WERI-Rb-1 (cell line): ENCODE results near the gene NCBP2L.

Source experiments
- DNase-seq: peaks from one replicate; pipeline ENCODE4 v3.0.0-alpha.2; 2020
- H3K27ac ChIP-seq: fragments of 250-450 bp; sonication (Bioruptor Pico); 2 replicates; pipeline ENCODE4 v1.5.1; 2020; ENCODE audit warnings: mild to moderate bottlenecking, moderate library complexity
- H3K27me3 ChIP-seq: fragments of 250-450 bp; sonication (Bioruptor Pico); 2 replicates; pipeline ENCODE4 v1.5.1; 2021; ENCODE audit warnings: mild to moderate bottlenecking, low read depth, moderate library complexity; ENCODE audit not compliant: insufficient read depth, severe bottlenecking
- H3K36me3 ChIP-seq: fragments of 250-450 bp; sonication (Bioruptor Pico); 2 replicates; pipeline ENCODE4 v1.5.1; 2020; ENCODE audit warnings: mild to moderate bottlenecking, moderate library complexity
- H3K4me3 ChIP-seq: 2 replicates; pipeline ENCODE4 v1.5.1; 2011; ENCODE audit warnings: low read depth, mild to moderate bottlenecking, control low read depth, low read length
- H3K9me3 ChIP-seq: fragments of 250-450 bp; sonication (Bioruptor Pico); 2 replicates; pipeline ENCODE4 v1.5.1; 2021; ENCODE audit warnings: mild to moderate bottlenecking, moderate library complexity; ENCODE audit not compliant: severe bottlenecking
- CTCF ChIP-seq: IDR thresholded peaks from 2 replicates; pipeline ENCODE4 v1.5.1; 2011; ENCODE audit warnings: low read depth, mild to moderate bottlenecking, control low read depth, inconsistent platforms, low read length

Gene NCBP2L

GRCh38 chrX:107829878-107830277 lies 52.3 kb downstream of the NCBP2L start:
- no peaks in the 10 kb centered on the region for H3K9me3 ChIP-seq
- no peaks in the 10 kb centered on the region for H3K36me3 ChIP-seq
- no peak overlapping the region for H3K4me3 ChIP-seq
- DNase-seq = no peak
- no peak overlapping the region for H3K27ac ChIP-seq
- H3K27me3 ChIP-seq = peaks cover 29% of the 10 kb centered on the region
- no peak for TF ChIP-seq CTCF

GRCh38 chrX:107831071-107831730 lies 53.7 kb downstream of the NCBP2L start:
- H3K27ac ChIP-seq = no peak overlapping the region
- peaks cover 24% of the 10 kb centered on the region for H3K27me3 ChIP-seq
- H3K4me3 ChIP-seq = no peak overlapping the region
- H3K36me3 ChIP-seq = no peaks in the 10 kb centered on the region
- no peak for DNase-seq
- no peak for TF ChIP-seq CTCF
- H3K9me3 ChIP-seq = no peaks in the 10 kb centered on the region

GRCh38 chrX:107834275-107835201 lies 57.0 kb downstream of the NCBP2L start:
- Histone ChIP-seq H3K9me3 (no peaks in the 10 kb centered on the region), H3K4me3 (no peak overlapping the region), H3K27me3 (peaks cover 12% of the 10 kb centered on the region), H3K27ac (no peak overlapping the region), H3K36me3 (no peaks in the 10 kb centered on the region)
- TF ChIP-seq CTCF = no peak
- no peak for DNase-seq

DNA sequence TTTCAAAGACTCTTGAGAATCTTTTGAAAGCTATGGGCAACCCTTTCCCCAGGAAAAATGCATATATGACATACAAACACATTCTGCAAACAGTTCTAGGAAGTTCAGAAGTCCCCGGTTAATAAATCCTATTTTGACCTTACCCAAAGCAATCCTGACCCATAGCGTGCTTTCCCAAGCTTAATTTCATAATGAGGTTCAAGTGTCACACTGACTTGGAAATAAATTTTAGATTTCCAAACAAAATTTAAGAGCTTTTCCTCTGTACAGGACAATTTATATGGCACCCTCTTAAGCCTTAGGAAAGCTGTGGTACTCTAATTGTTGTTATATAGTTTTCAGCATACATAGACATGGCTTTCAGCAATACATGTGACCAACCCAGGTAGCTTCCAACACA lies 59.4 kb downstream of the NCBP2L start:
- Histone ChIP-seq H3K36me3 (no peaks in the 10 kb centered on the region), H3K4me3 (no peak overlapping the region), H3K27ac (no peak overlapping the region), H3K27me3 (peaks cover 21% of the 10 kb centered on the region), H3K9me3 (no peaks in the 10 kb centered on the region)
- DNase-seq = no peak
- no peak for TF ChIP-seq CTCF

DNA sequence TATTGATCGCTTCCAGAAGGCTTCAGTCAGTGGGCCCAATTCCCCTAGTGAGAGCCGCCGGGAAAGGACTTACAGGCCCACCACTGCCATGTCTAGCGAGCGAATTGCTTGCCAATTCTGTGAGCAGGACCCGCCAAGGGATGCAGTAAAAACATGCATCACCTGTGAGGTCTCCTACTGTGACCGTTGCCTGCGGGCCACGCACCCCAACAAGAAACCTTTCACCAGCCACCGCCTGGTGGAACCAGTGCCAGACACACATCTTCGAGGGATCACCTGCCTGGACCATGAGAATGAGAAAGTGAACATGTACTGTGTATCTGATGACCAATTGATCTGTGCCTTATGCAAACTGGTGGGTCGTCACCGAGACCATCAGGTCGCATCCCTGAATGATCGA lies 63.4 kb downstream of the NCBP2L start:
- H3K4me3 ChIP-seq = no peak overlapping the region
- H3K27me3 ChIP-seq = peaks cover 26% of the 10 kb centered on the region
- H3K36me3 ChIP-seq = no peaks in the 10 kb centered on the region
- DNase-seq = no peak
- TF ChIP-seq CTCF = no peak
- H3K9me3 ChIP-seq = no peaks in the 10 kb centered on the region
- H3K27ac ChIP-seq = no peak overlapping the region
